Activated CD4-positive, alpha-beta T cell treated with anti-CD3 and anti-CD28 coated beads, Interleukin-2, amount 10 ng/mL, durations not matched to agents 24 days and 14 days (primary cell): ENCODE data around the gene GRID1. TPM values are rescaled to one million over a fixed set of nuclear protein-coding genes. Genes with fewer than 3 reads are reported as not detected.

ENCODE experiments used
- DNase-seq: peaks from one replicate; pipeline ENCODE4 v3.0.0; 2022
- H3K27ac Mint-ChIP-seq: one replicate; pipeline ENCODE4 v1.8.0; 2022; ENCODE audit warnings: mild to moderate bottlenecking, mixed read lengths
- H3K27me3 Mint-ChIP-seq: one replicate; pipeline ENCODE4 v1.8.0; 2022; ENCODE audit warnings: mixed read lengths
- H3K36me3 Mint-ChIP-seq: one replicate; pipeline ENCODE4 v1.8.0; 2022; ENCODE audit warnings: low read depth, mild to moderate bottlenecking, mixed read lengths
- H3K4me1 Mint-ChIP-seq: one replicate; pipeline ENCODE4 v1.8.0; 2021; ENCODE audit warnings: mixed read lengths
- H3K4me3 Mint-ChIP-seq: one replicate; pipeline ENCODE4 v1.8.0; 2022; ENCODE audit warnings: mild to moderate bottlenecking, moderate library complexity, mixed read lengths
- H3K9me3 Mint-ChIP-seq: one replicate; pipeline ENCODE4 v1.8.0; 2021; ENCODE audit warnings: mixed read lengths
- intact Hi-C: fragments of 100-400 bp; cut with micrococcal nuclease; formaldehyde crosslinking; loops from one replicate; pipeline ENCODE4 v1.15.1; 2023
- total RNA-seq: library from RNA; stranded (reverse); gene quantifications from 2 replicates; pipeline ENCODE4 v1.2.3, GENCODE V29; 2022

The GRID1 gene
- total RNA-seq, 1 donor from 2014 or later: not detected

DNA sequence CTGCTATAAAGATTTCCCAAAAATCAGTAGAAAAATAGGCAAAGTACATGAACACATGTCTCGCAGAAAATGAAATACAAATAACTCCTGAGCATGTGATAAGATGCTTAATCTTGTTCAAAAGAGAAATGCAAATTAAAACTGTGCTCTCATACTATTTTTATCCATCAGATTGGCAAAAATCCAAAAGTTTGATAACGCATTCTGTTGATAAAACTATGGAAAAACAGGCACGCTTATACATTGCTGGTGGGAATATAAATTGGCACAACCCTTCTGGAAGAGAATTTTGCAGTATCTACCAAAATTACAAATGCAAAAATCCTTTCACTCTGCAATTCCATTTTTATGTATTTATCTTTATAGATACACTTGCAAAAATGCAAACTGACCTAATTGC lies 315.0 kb downstream of the GRID1 start:
- peaks cover 14% of the 10 kb centered on the region for H3K27me3 Mint-ChIP-seq
- peaks cover 11% of the 10 kb centered on the region for H3K4me1 Mint-ChIP-seq
- no peaks in the 10 kb centered on the region for H3K36me3 Mint-ChIP-seq
- H3K9me3 Mint-ChIP-seq: no peaks in the 10 kb centered on the region
- H3K27ac Mint-ChIP-seq: no peak overlapping the region
- DNase-seq: no peak
- no peak overlapping the region for H3K4me3 Mint-ChIP-seq
- intact Hi-C loops: no loop called here

DNA sequence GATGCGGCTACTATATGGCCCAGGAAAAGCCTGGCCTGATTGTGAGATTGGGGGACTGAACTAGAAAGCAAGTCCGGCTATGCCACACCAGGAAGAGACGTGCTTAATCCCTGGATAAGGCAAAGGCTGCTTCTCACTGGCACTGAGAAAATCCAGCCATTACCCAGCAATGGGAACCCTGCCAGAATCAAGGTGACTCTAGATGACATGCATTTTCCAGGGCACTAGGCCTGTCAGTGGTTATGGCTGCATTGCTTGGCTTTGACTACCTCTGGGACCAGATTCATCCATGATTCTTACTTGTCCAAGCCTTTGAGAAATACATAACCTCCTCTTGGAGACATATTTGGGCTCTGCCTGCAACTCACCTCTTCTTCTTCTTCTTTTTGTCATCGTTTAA lies 317.2 kb downstream of the GRID1 start:
- Mint-ChIP-seq H3K4me3 (no peak overlapping the region), H3K36me3 (no peaks in the 10 kb centered on the region), H3K27ac (no peak overlapping the region), H3K27me3 (peaks cover 12% of the 10 kb centered on the region), H3K9me3 (no peaks in the 10 kb centered on the region), H3K4me1 (peaks cover 11% of the 10 kb centered on the region)
- intact Hi-C loops: no loop called here
- DNase-seq: no peak

DNA sequence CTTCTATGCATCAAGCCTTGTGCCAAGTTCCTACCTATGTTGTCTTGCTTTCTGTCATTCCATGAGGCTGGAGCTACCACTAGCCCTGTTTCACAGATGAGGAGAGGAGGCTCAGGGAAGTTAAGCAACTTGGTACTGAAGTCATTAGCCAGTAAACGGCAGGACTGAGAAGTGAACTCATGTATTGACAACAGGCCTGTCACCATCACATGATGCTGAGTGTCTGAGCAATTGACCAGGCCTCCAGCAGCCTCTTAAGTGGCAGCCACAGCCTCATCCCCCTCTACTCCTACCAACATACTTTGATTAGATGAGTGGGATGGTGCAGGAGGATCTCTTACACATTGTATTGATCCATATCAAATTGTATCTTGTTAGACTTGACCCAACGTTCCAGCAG lies 317.6 kb downstream of the GRID1 start:
- Mint-ChIP-seq H3K4me1 (peaks cover 11% of the 10 kb centered on the region), H3K36me3 (no peaks in the 10 kb centered on the region), H3K4me3 (no peak overlapping the region), H3K27ac (no peak overlapping the region), H3K9me3 (no peaks in the 10 kb centered on the region), H3K27me3 (peaks cover 12% of the 10 kb centered on the region)
- intact Hi-C loops: no loop called here
- no peak for DNase-seq

DNA sequence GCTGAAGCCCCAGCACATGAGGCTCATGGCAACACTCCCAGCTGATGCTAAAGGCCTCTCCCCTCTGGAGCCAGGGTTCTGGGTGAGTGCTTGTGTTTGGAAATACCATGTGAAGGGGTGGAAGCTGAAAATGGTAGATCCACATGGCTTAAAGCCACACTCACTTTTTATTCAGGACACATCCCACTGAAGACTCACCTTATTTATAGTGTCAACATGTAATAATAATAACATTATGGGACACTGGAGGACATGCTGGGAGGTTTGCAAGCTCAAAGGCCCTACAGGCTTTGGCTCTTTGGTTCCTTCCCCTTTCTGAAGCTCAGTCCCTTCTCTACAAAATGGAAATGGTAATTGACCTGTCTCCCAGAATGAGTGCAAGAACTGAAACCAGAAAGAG lies 318.0 kb downstream of the GRID1 start:
- H3K27ac Mint-ChIP-seq: no peak overlapping the region
- no peaks in the 10 kb centered on the region for H3K36me3 Mint-ChIP-seq
- H3K9me3 Mint-ChIP-seq: no peaks in the 10 kb centered on the region
- no peak for DNase-seq
- intact Hi-C loops: no loop called here
- peaks cover 11% of the 10 kb centered on the region for H3K4me1 Mint-ChIP-seq
- H3K27me3 Mint-ChIP-seq: peaks cover 13% of the 10 kb centered on the region
- no peak overlapping the region for H3K4me3 Mint-ChIP-seq

DNA sequence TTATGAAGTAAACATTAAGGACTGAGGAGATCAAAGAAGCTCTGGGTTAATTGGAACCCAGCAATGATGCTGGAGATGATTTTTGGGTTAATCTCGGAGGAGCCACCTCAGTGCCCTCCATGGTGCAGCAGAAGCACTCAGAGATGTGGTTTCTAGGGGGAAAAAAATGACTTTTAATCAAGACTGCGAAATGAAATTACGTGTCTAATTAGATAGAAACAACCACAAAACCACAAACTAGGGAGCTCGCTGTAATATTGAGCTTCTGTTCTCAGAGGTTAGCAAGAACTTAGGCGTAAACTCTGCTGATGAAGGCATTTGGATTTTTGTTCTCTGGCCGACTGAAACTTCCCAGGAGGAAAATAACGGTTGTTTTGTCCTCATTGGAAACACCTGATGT lies 319.0 kb downstream of the GRID1 start:
- no peak overlapping the region for H3K4me3 Mint-ChIP-seq
- DNase-seq: no peak
- no peaks in the 10 kb centered on the region for H3K36me3 Mint-ChIP-seq
- peaks cover 14% of the 10 kb centered on the region for H3K27me3 Mint-ChIP-seq
- intact Hi-C loops: no loop called here
- H3K9me3 Mint-ChIP-seq: no peaks in the 10 kb centered on the region
- H3K4me1 Mint-ChIP-seq: peaks cover 11% of the 10 kb centered on the region
- no peak overlapping the region for H3K27ac Mint-ChIP-seq

DNA sequence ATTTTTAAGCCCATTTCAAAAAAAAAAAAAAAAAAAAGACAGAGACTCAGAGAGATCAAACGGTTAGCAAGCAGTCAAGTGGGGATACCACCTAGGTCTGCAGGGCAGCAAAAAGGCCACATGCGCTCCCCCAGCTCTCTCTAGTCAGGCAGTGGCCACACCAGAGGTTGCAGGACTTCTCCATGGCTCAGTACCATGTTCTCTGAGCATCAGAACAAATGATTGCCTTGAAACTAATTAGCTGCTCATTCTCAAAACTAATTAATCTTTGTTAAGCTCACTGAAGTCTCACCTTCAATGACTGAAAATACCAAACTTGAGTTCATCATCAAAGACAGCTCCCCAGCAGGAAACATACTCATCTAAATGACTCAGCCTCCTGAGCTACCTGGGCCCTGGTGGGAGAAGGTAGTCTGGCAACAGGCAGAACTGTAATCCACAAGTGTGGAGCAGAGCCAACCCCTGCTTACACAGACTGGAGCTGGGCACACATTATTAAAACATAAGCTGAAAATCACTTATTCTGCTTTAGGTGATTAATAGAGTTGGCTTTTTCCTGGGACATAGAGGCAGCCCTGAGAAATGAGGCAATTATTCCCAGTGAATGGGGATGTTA lies 319.6 kb downstream of the GRID1 start:
- no peak for DNase-seq
- no peaks in the 10 kb centered on the region for H3K9me3 Mint-ChIP-seq
- H3K27ac Mint-ChIP-seq: no peak overlapping the region
- H3K27me3 Mint-ChIP-seq: peaks cover 14% of the 10 kb centered on the region
- intact Hi-C loops: no loop called here
- no peak overlapping the region for H3K4me3 Mint-ChIP-seq
- H3K4me1 Mint-ChIP-seq: peaks cover 11% of the 10 kb centered on the region
- H3K36me3 Mint-ChIP-seq: no peaks in the 10 kb centered on the region

DNA sequence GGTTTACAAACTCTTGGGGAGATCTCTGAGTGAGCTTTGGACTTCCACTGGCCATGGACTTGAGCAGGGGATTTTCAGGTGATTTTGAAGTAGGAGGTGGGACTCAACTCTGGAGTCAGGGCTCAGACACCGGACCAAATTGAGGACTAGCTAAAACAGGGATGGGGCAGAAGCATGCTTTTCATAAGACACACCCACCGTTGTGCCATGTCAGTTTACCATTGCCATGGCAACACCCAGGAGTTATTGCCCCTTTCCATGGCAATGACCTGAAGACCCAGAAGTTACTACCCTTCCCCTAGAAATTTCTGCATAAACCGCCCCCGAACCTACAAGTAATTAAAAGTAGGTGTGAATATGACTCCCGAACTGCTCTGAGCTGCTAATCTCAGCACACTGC lies 320.7 kb downstream of the GRID1 start:
- H3K4me1 Mint-ChIP-seq: peaks cover 11% of the 10 kb centered on the region
- intact Hi-C loops: no loop called here
- no peak for DNase-seq
- no peak overlapping the region for H3K4me3 Mint-ChIP-seq
- H3K27ac Mint-ChIP-seq: no peak overlapping the region
- no peaks in the 10 kb centered on the region for H3K36me3 Mint-ChIP-seq
- no peaks in the 10 kb centered on the region for H3K9me3 Mint-ChIP-seq
- peaks cover 14% of the 10 kb centered on the region for H3K27me3 Mint-ChIP-seq

DNA sequence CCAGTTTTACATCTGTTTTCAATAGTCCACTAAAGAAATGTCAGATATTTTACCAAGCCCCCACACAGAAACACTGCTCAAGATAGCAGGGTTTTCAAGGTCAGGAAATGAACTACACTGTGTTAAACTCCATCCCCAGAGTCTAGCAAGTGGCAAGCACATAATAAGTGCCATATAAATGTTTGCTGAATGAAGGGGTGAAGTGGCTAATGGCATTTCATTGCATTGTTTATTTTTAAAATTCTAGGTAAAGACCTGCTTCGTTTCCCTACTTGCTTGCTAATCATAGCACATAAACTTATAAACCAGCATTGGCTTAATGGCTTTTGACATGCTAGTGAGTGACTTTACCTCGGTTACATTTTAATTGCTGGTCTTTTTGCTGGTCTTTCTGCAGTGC lies 322.6 kb downstream of the GRID1 start:
- Mint-ChIP-seq H3K27me3 (peaks cover 11% of the 10 kb centered on the region), H3K4me1 (peaks cover 11% of the 10 kb centered on the region), H3K36me3 (no peaks in the 10 kb centered on the region), H3K4me3 (no peak overlapping the region), H3K27ac (no peak overlapping the region), H3K9me3 (no peaks in the 10 kb centered on the region)
- intact Hi-C loops: no loop called here
- DNase-seq: no peak

DNA sequence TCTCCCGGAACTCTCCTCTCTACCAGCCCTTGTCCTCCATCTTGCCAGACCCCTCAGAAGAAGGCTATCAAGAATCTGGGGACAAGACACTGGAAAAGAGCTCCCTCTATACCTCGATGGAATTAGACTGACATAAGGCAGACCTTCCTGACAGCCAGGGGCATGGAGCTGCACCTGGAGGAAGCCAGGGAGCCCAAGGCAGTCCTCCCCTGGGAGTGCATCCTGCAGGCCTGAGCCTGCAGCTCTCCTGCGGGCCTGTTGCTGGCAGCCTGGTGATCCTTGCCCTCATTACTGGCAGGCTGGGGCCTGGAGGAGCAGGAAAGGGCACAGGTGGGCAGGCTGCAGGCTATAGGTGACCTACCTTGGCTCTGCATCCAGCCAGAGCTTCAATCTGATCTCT lies 323.4 kb downstream of the GRID1 start:
- H3K36me3 Mint-ChIP-seq: no peaks in the 10 kb centered on the region
- peaks cover 11% of the 10 kb centered on the region for H3K27me3 Mint-ChIP-seq
- H3K4me3 Mint-ChIP-seq: no peak overlapping the region
- intact Hi-C loops: no loop called here
- no peak overlapping the region for H3K27ac Mint-ChIP-seq
- no peak for DNase-seq
- H3K4me1 Mint-ChIP-seq: peaks cover 11% of the 10 kb centered on the region
- no peaks in the 10 kb centered on the region for H3K9me3 Mint-ChIP-seq

DNA sequence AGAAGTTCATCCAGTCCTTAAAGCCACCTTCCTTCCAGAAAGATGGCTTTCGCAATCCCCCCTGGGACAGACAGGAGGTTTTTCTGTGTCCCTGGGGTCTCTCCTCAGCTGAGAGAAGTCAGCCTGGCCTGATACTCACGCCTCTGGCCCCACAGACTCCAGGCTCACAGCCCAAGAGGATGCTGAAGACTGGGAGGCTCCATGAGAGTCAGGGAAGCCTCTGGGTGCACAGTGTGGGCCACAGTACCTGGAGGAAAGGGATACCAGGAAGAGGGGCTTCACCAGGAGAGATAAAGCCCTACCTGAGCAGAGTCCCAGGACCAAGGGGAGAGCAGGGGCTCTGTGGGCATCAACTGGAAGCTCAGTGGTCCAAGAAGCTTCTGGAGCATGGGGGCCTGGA lies 324.4 kb downstream of the GRID1 start:
- no peak overlapping the region for H3K27ac Mint-ChIP-seq

DNA sequence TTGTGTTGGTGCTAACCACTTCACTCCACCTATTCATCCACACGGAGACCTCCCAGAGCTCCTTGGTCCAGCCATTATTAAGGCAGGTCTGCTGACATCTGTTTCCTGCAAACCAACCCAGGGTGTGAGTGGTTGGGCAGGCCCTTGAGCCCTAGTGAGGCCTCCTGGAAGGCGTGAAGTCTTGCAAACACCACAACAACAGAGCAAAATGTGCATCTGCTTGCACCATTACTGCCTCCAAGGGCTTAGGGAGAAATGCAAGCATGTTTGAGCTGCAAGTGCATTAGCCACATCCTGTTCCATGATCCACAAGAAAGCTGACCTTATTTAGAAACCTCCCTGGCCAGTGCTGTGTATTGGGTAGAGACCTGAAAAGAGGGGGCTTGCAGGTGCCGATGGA lies 325.5 kb downstream of the GRID1 start:
- H3K27me3 Mint-ChIP-seq: peaks cover 4% of the 10 kb centered on the region
- intact Hi-C loops: no loop called here
- H3K27ac Mint-ChIP-seq: no peak overlapping the region
- H3K4me3 Mint-ChIP-seq: no peak overlapping the region
- no peak for DNase-seq
- no peaks in the 10 kb centered on the region for H3K9me3 Mint-ChIP-seq
- no peaks in the 10 kb centered on the region for H3K36me3 Mint-ChIP-seq
- no peaks in the 10 kb centered on the region for H3K4me1 Mint-ChIP-seq

More for the DNA sequence above, 324.4 kb downstream of the GRID1 start:
- peaks cover 4% of the 10 kb centered on the region for H3K4me1 Mint-ChIP-seq
- H3K27me3 Mint-ChIP-seq: peaks cover 11% of the 10 kb centered on the region
- DNase-seq: no peak
- H3K9me3 Mint-ChIP-seq: no peaks in the 10 kb centered on the region
- intact Hi-C loops: no loop called here
- no peaks in the 10 kb centered on the region for H3K36me3 Mint-ChIP-seq
- no peak overlapping the region for H3K4me3 Mint-ChIP-seq

DNA sequence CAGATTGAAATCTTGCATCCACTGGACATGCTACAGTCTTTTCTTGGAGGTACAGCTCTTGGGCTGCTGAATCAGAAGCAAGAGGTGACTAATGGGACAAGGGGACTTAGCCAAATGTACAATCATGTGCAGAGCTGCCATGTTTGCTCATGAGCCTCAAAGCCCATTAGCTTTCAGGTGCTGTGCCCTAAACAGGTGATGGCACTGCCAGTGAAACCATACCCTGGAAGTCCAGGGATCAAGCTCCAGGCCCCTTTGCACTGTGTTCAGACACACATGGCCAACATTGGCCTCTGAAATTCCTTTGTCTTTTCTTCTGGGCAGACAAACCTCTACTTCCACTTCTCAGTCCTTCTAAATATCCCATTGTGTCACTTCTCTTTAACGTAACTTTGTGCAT lies 328.2 kb downstream of the GRID1 start:
- H3K27me3 Mint-ChIP-seq: no peaks in the 10 kb centered on the region
- H3K27ac Mint-ChIP-seq: no peak overlapping the region
- no peak for DNase-seq
- no peaks in the 10 kb centered on the region for H3K4me1 Mint-ChIP-seq
- H3K36me3 Mint-ChIP-seq: no peaks in the 10 kb centered on the region
- no peak overlapping the region for H3K4me3 Mint-ChIP-seq
- intact Hi-C loops: no loop called here
- no peaks in the 10 kb centered on the region for H3K9me3 Mint-ChIP-seq

DNA sequence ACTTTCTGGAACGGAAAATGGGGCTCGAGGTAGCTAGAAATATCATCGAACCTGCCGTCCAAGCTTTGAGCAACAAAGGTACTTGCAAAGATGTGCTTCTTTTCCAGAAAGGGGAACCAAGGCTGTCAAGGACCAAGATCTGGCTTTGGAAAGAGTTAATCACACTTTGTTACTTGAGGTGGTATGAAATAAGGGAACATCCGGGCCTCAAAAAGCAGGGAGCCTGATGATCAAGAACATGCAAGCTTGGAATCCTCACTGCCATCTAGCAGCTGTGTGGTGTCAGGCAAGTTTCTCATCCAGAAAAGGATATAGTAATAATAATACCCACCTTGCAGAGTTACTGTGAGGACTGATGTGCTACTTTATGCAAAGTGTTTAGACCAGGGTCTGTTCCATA lies 329.5 kb downstream of the GRID1 start:
- H3K27me3 Mint-ChIP-seq: no peaks in the 10 kb centered on the region
- intact Hi-C loops: no loop called here
- no peak overlapping the region for H3K27ac Mint-ChIP-seq
- DNase-seq: no peak
- no peaks in the 10 kb centered on the region for H3K9me3 Mint-ChIP-seq
- no peaks in the 10 kb centered on the region for H3K36me3 Mint-ChIP-seq
- no peak overlapping the region for H3K4me3 Mint-ChIP-seq
- no peaks in the 10 kb centered on the region for H3K4me1 Mint-ChIP-seq

DNA sequence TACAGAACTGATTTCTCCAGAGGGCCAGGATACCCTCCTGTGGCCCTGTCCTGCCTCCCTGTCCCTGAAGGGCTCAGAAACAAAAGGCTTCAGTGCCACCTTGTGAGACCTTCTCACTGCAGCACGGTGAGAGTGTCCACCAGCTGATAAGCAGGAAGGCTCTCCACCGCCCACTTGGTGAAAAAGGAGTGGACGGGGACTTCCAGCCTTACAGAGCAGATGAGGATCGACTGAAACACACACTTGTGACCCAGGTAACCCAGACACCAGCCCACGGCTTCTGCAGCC lies 330.1 kb downstream of the GRID1 start:
- H3K27ac Mint-ChIP-seq: no peak overlapping the region
- DNase-seq: no peak
- intact Hi-C loops: no loop called here
- no peaks in the 10 kb centered on the region for H3K4me1 Mint-ChIP-seq
- H3K9me3 Mint-ChIP-seq: no peaks in the 10 kb centered on the region
- H3K4me3 Mint-ChIP-seq: no peak overlapping the region
- H3K27me3 Mint-ChIP-seq: no peaks in the 10 kb centered on the region
- H3K36me3 Mint-ChIP-seq: no peaks in the 10 kb centered on the region

DNA sequence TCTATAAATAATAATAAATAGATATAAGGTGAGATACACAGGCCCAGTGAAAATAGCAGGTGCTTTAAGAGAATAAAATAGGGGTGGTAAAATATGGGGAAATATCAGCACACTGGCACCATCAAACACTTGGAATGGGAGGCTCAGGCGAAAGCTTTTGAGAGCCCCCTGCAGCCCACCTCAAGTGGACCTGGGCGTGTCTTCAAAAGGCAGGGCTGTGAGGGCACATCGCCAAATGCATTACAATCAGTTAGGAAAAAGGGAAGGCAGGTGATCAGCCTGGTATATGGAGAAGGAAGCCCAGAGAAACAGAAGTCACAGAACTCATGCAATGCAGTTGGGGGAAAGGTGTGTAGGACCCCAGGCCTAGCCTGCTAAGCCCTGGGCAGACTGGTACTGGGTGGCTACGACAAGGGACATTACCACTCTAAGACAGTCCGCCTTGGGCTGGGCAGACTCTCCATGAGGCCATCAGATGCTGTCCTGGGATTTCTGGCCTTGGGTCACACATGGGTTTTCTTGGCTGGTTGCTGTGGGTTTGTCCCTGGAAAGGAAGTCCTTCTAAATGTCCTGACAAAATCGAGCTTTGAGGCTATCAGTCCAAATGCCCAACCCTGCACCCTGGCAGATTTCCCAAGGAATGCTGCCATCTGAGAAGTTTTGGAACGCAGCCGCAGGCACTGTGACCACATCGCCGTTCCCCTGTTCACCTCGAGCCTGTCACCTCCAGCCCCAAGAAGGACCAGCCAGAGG lies 330.6 kb downstream of the GRID1 start:
- Mint-ChIP-seq H3K27ac (no peak overlapping the region), H3K36me3 (no peaks in the 10 kb centered on the region), H3K9me3 (no peaks in the 10 kb centered on the region), H3K4me3 (no peak overlapping the region), H3K27me3 (no peaks in the 10 kb centered on the region), H3K4me1 (no peaks in the 10 kb centered on the region)
- DNase-seq: no peak
- intact Hi-C loops: no loop called here
